Endothelial cell of umbilical vein (primary cell): ENCODE results near the gene ADGRL3. TPM values are rescaled to one million over a fixed set of nuclear protein-coding genes. Genes with fewer than 3 reads are reported as not detected.

Source experiments
- BruUV-seq: library from RNA; stranded (reverse); fragments of 400-500 nt; replicated peaks from 2 replicates; lab custom pipeline; 2021; lab: Mats Ljungman, UMichigan
- CTCF ChIA-PET: fragments of 300-600, 350-600 bp; sonication (Branson Sonifier 250); formaldehyde crosslinking; loops from one replicate; lab custom pipeline; 2021; ENCODE audit warnings: antibody characterized with exemption, inconsistent platforms; lab: Charles Lee
- POLR2A ChIA-PET: fragments of 300-600, 350-600 bp; sonication (Branson Sonifier 250); formaldehyde crosslinking; loops from one replicate; lab custom pipeline; 2021; ENCODE audit warnings: antibody characterized with exemption, inconsistent platforms; lab: Charles Lee
- DNase-seq: peaks from one replicate; pipeline ENCODE4 v3.0.0-alpha.2; 2011; ENCODE audit warnings: low read depth, low spot score
- FAIRE-seq: peaks from 2 replicates; lab custom pipeline; 2011; peaks lifted over from hg19 to GRCh38; lab: Jason Lieb, UNC
- H2AFZ ChIP-seq: 2 replicates; pipeline ENCODE4 v1.6.0; 2012; ENCODE audit warnings: low read depth, low read length, control low read depth, inconsistent platforms
- H3K27ac ChIP-seq: 2 replicates; pipeline ENCODE4 v1.5.1; 2011; ENCODE audit warnings: low read depth, mild to moderate bottlenecking, control low read depth, low read length, moderate library complexity; ENCODE audit not compliant: insufficient read depth
- H3K27me3 ChIP-seq, 2 experiments: 2 replicates each; pipeline versions ENCODE4 v1.6.0 to v1.6.1; 2011; ENCODE audit warnings: low read length in 2 of 2, mixed read lengths in 1 of 2; ENCODE audit not compliant: control insufficient read depth in 2 of 2, insufficient read depth in 2 of 2
- H3K36me3 ChIP-seq, 2 experiments: 2 replicates in 1 of 2; 3 replicates in 1 of 2; pipeline ENCODE4 v1.5.1; 2011; ENCODE audit warnings: low read length in 2 of 2, mild to moderate bottlenecking in 1 of 2, moderate library complexity in 1 of 2; ENCODE audit not compliant: control insufficient read depth in 2 of 2, insufficient read depth in 2 of 2; ENCODE audit errors: extremely low read depth in 1 of 2
- H3K4me1 ChIP-seq: 3 replicates; pipeline ENCODE4 v1.5.1; 2011; ENCODE audit warnings: mild to moderate bottlenecking, low read length; ENCODE audit not compliant: control insufficient read depth, insufficient read depth; ENCODE audit errors: extremely low read depth
- H3K4me2 ChIP-seq: 2 replicates; pipeline ENCODE4 v1.6.1; 2011; ENCODE audit warnings: low read length, control low read depth, mixed read lengths; ENCODE audit not compliant: insufficient read depth
- H3K4me3 ChIP-seq, 3 experiments: fragments of 200-600 bp in 1 of 3; sonication (generic), shearing (Covaris generic) in 1 of 3; replicated peaks in 1 of 3; 2 replicates each; pipeline ENCODE4 v1.5.1; 2011 to 2016; ENCODE audit warnings: control low read depth in 3 of 3, low read length in 3 of 3, mild to moderate bottlenecking in 2 of 3, inconsistent platforms in 1 of 3, low read depth in 1 of 3, moderate library complexity in 1 of 3; ENCODE audit not compliant: insufficient read depth in 1 of 3
- H3K79me2 ChIP-seq: 2 replicates; pipeline ENCODE4 v1.6.0; 2012; ENCODE audit warnings: low read length, inconsistent platforms; ENCODE audit not compliant: control insufficient read depth, insufficient read depth
- H3K9ac ChIP-seq: replicated peaks from 2 replicates; pipeline ENCODE3; 2011; ENCODE audit warnings: low read length, control low read depth; ENCODE audit not compliant: insufficient read depth; ENCODE audit errors: extremely low read depth
- H3K9me1 ChIP-seq: replicated peaks from 3 replicates; pipeline ENCODE4 v1.6.0; 2011; ENCODE audit warnings: mild to moderate bottlenecking, low read length; ENCODE audit not compliant: control insufficient read depth, insufficient read depth; ENCODE audit errors: extremely low read depth
- H3K9me3 ChIP-seq: replicated peaks from 2 replicates; pipeline ENCODE4 v1.5.1; 2012; ENCODE audit warnings: low read length, inconsistent platforms; ENCODE audit not compliant: control insufficient read depth, insufficient read depth
- H4K20me1 ChIP-seq: replicated peaks from 2 replicates; pipeline ENCODE3; 2011; ENCODE audit warnings: mild to moderate bottlenecking, low read length; ENCODE audit not compliant: control insufficient read depth, insufficient read depth; ENCODE audit errors: extremely low read depth
- EZH2 ChIP-seq: IDR thresholded peaks from 2 replicates; pipeline ENCODE4 v1.6.1; 2012; ENCODE audit warnings: borderline replicate concordance, low read depth, mild to moderate bottlenecking, moderate library complexity, low read length, inconsistent platforms; ENCODE audit not compliant: severe bottlenecking
- FOS ChIP-seq: IDR thresholded peaks from 2 replicates; pipeline ENCODE4 v1.6.1; 2011; ENCODE audit warnings: mild to moderate bottlenecking, low read length, moderate library complexity, borderline replicate concordance; ENCODE audit not compliant: insufficient read depth
- GATA2 ChIP-seq: IDR thresholded peaks from 2 replicates; pipeline ENCODE4 v1.7.0; 2011; ENCODE audit warnings: low read depth, mild to moderate bottlenecking, moderate library complexity, mixed read lengths, low read length; ENCODE audit not compliant: insufficient read length, insufficient read depth
- JUN ChIP-seq: IDR thresholded peaks from 2 replicates; pipeline ENCODE4 v1.6.1; 2011; ENCODE audit warnings: borderline replicate concordance, low read depth; ENCODE audit not compliant: insufficient read length, insufficient read depth
- MYC ChIP-seq: IDR thresholded peaks from one replicate; pipeline ENCODE4 v1.6.1; 2011; ENCODE audit warnings: mild to moderate bottlenecking, low read depth, low read length
- POLR2A ChIP-seq: IDR thresholded peaks from 2 replicates; pipeline ENCODE4 v1.6.1; 2012; ENCODE audit warnings: low read depth, mild to moderate bottlenecking, control low read depth, low read length
- POLR2AphosphoS5 ChIP-seq: IDR thresholded peaks from 2 replicates; pipeline ENCODE4 v1.6.1; 2012; ENCODE audit warnings: low read depth, mild to moderate bottlenecking, control low read depth, low read length, moderate library complexity; ENCODE audit not compliant: insufficient read depth
- dilution Hi-C: fragments of 300-500 bp; cut with MboI; formaldehyde crosslinking; loops from one replicate; pipeline ENCODE4 v1.15.0; 2019; ENCODE audit warnings: low sequenced_read_pairs; ENCODE audit not compliant: extremely low pct_ligation_motif_present
- intact Hi-C: fragments of 100-400 bp; cut with micrococcal nuclease; formaldehyde crosslinking; loops from one replicate; pipeline ENCODE4 v1.10.0; 2022
- polyA plus RNA-seq, 4 experiments: library from polyadenylated mRNA; depleted of rRNA in 3 of 4; stranded (reverse) in 3 of 4; unstranded in 1 of 4; fragments of >200 nt; gene quantifications; 2 replicates each; pipeline versions ENCODE4 v1.2.1 to v1.2.3, GENCODE V29; 2011 to 2012; ENCODE audit warnings: missing spikeins in 1 of 4
- total RNA-seq: library from RNA; stranded (reverse); gene quantifications from 2 replicates; pipeline ENCODE4 v1.2.3, GENCODE V29; 2021
- TF ChIP-seq, protein P1 (sequence below): IDR thresholded peaks from 2 replicates; pipeline ENCODE4 v1.6.1; 2011; ENCODE audit not compliant: insufficient read depth, insufficient read length
- TF ChIP-seq, protein P2 (sequence below), 2 donors: IDR thresholded peaks; 1 replicate in 1 of 2; 2 replicates in 1 of 2; pipeline ENCODE4 v1.5.1; 2011; ENCODE audit warnings: low read length in 2 of 2, mild to moderate bottlenecking in 2 of 2, moderate library complexity in 2 of 2, control low read depth in 1 of 2, inconsistent platforms in 1 of 2, low read depth in 1 of 2; ENCODE audit not compliant: insufficient read depth in 1 of 2; ENCODE audit errors: extremely low read depth in 1 of 2

ADGRL3 gene
- total and polyA plus RNA-seq, 2 donors (not counting 3 experiments of a cell fraction or from before 2014, with no cell fraction given) = not detected

DNA sequence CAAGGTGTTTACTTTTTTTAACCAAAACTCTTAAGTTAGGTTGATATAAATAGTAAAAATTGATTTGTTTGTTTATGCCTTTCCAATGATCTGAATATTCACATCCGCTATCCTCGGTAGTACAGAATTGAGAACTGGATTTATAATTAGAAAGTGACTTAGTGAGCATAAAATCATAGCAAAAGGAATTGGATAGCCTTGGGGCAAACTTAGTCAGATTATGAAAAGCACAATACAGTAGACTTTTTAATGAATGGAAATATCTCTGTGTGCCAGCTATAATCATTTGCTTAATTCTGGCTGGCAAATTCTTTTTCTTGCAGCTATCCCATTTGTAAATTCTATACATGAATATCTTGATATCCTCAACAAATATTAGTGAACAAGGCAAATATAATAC lies 713.5 kb downstream of the ADGRL3 start:
- CTCF ChIA-PET = no interaction called here
- Histone ChIP-seq H3K4me3 (no peak overlapping the region), H4K20me1 (no peaks in the 10 kb centered on the region), H3K79me2 (no peaks in the 10 kb centered on the region), H3K9me3 (no peaks in the 10 kb centered on the region), H3K4me2 (no peak overlapping the region), H3K36me3 (no peaks in the 10 kb centered on the region), H3K27me3 (no peaks in the 10 kb centered on the region), H3K9ac (no peak overlapping the region), H3K27ac (no peak overlapping the region), H3K9me1 (no peaks in the 10 kb centered on the region), H3K4me1 (no peaks in the 10 kb centered on the region), H2AFZ (no peak overlapping the region)
- BruUV-seq = no TSS peak
- TF ChIP-seq, protein P1, sequence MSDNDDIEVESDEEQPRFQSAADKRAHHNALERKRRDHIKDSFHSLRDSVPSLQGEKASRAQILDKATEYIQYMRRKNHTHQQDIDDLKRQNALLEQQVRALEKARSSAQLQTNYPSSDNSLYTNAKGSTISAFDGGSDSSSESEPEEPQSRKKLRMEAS = no peak
- TF ChIP-seq EZH2 (no peak), GATA2 (no peak), POLR2A (no peak), FOS (no peak), POLR2AphosphoS5 (no peak), JUN (no peak), MYC (no peak)
- TF ChIP-seq, protein P2, sequence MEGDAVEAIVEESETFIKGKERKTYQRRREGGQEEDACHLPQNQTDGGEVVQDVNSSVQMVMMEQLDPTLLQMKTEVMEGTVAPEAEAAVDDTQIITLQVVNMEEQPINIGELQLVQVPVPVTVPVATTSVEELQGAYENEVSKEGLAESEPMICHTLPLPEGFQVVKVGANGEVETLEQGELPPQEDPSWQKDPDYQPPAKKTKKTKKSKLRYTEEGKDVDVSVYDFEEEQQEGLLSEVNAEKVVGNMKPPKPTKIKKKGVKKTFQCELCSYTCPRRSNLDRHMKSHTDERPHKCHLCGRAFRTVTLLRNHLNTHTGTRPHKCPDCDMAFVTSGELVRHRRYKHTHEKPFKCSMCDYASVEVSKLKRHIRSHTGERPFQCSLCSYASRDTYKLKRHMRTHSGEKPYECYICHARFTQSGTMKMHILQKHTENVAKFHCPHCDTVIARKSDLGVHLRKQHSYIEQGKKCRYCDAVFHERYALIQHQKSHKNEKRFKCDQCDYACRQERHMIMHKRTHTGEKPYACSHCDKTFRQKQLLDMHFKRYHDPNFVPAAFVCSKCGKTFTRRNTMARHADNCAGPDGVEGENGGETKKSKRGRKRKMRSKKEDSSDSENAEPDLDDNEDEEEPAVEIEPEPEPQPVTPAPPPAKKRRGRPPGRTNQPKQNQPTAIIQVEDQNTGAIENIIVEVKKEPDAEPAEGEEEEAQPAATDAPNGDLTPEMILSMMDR (IDR thresholded peaks at IDR 0.05; ENCODE audit: extremely low read depth in 1 of 2, insufficient read depth in 1 of 2, low read depth in 1 of 2, low read length in 2 of 2) = no peak
- intact Hi-C loops = no loop called here
- no peak for FAIRE-seq
- POLR2A ChIA-PET = no interaction called here
- DNase-seq = no peak
- dilution Hi-C loops = no loop called here
